COLO668 (cell line): ENCODE measurements around the gene RORB.

Source experiments
- DNase-seq: peaks from one replicate; lab custom pipeline; 2025; ENCODE audit not compliant: unreplicated experiment; lab: John Stamatoyannopoulos, UW

RORB gene

GRCh38 chr9:74589576-74589975, 92.4 kb downstream of the RORB start:
- no peak for DNase-seq

GRCh38 chr9:74595286-74595685, 98.2 kb downstream of the RORB start:
- no peak for DNase-seq

GRCh38 chr9:74598874-74599273, 101.7 kb downstream of the RORB start:
- no peak for DNase-seq

- DNase-seq: no peak
Measured at GRCh38 chr9:74609671-74610405, 112.7 kb downstream of the RORB start.

GRCh38 chr9:74610523-74611061, 113.5 kb downstream of the RORB start:
- DNase-seq: no peak

GRCh38 chr9:74630228-74630627, 133.1 kb downstream of the RORB start:
- DNase-seq: no peak

GRCh38 chr9:74639112-74639511, 142.0 kb downstream of the RORB start:
- DNase-seq: no peak

GRCh38 chr9:74642376-74642775, 145.2 kb downstream of the RORB start:
- no peak for DNase-seq

GRCh38 chr9:74643303-74643923, 146.3 kb downstream of the RORB start:
- DNase-seq: no peak

GRCh38 chr9:74644023-74644422, 146.9 kb downstream of the RORB start:
- no peak for DNase-seq

GRCh38 chr9:74645007-74645639, 148.0 kb downstream of the RORB start:
- no peak for DNase-seq

- no peak for DNase-seq
Measured at GRCh38 chr9:74653410-74654080, 156.4 kb downstream of the RORB start.

- no peak for DNase-seq
Measured at GRCh38 chr9:74662674-74663073, 165.5 kb downstream of the RORB start.

- DNase-seq: no peak
Measured at GRCh38 chr9:74663439-74663838, 166.3 kb downstream of the RORB start.

- no peak for DNase-seq
Measured at GRCh38 chr9:74666625-74667316, 169.6 kb downstream of the RORB start.

GRCh38 chr9:74672237-74672636, 175.1 kb downstream of the RORB start:
- no peak for DNase-seq

GRCh38 chr9:74674077-74674476, 176.9 kb downstream of the RORB start:
- DNase-seq: no peak

GRCh38 chr9:74681906-74682305, 184.8 kb downstream of the RORB start:
- no peak for DNase-seq

- no peak for DNase-seq
Measured at GRCh38 chr9:74683322-74683721, 186.2 kb downstream of the RORB start.

- DNase-seq: no peak
Measured at GRCh38 chr9:74691058-74691457, 193.9 kb downstream of the RORB start.

GRCh38 chr9:74696520-74696919, 199.4 kb downstream of the RORB start:
- no peak for DNase-seq
